GDM1 (cell line): ENCODE measurements around the gene TBC1D30.
"Not testable (repeated sequence)": the region's sequence is repeated elsewhere in the genome, so short reads cannot be mapped to it uniquely, and the experiment has no call there.

Experiments used
- DNase-seq: peaks from one replicate; lab custom pipeline; 2025; lab: John Stamatoyannopoulos, UW

Gene TBC1D30, protein sequence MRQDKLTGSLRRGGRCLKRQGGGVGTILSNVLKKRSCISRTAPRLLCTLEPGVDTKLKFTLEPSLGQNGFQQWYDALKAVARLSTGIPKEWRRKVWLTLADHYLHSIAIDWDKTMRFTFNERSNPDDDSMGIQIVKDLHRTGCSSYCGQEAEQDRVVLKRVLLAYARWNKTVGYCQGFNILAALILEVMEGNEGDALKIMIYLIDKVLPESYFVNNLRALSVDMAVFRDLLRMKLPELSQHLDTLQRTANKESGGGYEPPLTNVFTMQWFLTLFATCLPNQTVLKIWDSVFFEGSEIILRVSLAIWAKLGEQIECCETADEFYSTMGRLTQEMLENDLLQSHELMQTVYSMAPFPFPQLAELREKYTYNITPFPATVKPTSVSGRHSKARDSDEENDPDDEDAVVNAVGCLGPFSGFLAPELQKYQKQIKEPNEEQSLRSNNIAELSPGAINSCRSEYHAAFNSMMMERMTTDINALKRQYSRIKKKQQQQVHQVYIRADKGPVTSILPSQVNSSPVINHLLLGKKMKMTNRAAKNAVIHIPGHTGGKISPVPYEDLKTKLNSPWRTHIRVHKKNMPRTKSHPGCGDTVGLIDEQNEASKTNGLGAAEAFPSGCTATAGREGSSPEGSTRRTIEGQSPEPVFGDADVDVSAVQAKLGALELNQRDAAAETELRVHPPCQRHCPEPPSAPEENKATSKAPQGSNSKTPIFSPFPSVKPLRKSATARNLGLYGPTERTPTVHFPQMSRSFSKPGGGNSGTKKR

DNA sequence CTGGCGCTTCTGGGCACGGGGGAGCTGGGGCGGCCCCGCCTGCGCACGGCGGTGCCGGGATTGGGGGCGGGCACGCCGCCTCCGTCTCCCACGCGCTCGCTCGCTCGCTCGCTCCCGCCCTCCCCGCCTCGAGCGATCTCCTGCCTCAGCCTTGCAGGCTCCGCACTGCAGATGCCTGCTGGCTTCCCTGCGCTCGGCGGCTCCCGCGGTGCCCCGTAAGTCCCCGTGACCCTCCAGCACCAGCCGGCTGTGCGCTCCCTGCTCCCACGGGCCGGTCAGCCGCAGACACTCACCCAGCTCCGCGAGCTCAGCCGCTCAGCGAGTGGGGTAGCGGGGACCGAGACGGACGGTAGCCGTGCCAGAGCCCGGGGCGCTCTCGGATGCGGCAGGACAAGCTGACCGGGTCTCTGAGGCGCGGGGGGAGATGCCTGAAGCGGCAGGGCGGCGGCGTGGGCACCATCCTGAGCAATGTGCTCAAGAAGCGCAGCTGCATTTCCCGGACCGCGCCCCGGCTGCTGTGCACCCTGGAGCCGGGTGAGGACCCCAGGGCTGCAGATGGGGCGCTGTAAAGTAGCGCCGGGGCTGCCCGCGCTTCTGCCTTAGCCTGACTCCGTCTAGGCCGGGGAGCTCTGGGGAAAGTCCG lies at the start of gene TBC1D30:
TBC1D30 (plus strand) TSS at position 148 of the 643 bp plus-strand sequence; CDS start at position 381, 233 bp downstream.
- DNase-seq, result no peak

- not testable (repeated sequence) for DNase-seq
These were observed 49.2 kb upstream of the TBC1D30 start for GRCh38 chr12:64775147-64775736.

DNA sequence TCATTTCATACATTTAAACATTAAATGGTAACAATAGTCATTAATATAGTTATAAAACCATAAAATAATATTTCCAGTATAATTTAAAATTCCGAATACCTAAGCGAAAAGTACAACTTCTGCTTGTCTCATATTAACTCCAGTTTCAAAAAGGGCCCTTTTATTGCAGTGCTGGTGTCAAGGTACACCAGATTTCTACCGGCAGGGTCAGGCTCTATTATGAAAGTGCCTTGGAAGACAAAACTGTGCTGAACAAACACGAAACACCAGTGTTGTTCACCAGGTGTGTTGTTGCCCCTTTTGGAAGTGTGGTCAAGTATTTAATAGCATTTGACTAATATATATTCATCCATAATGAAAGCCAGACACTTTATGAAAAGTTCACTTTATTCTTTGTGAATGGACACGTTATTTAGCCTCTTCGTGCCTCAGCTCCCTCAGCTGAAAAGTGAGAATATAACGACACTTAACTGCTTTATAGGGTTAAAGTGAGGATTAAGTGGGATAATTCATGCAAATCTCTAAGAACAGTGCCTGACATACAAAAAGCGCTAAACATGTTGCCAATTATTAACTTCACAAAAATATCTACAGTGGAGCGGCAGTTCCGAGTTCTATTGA lies 45.0 kb upstream of the TBC1D30 start:
- no peak for DNase-seq

DNA sequence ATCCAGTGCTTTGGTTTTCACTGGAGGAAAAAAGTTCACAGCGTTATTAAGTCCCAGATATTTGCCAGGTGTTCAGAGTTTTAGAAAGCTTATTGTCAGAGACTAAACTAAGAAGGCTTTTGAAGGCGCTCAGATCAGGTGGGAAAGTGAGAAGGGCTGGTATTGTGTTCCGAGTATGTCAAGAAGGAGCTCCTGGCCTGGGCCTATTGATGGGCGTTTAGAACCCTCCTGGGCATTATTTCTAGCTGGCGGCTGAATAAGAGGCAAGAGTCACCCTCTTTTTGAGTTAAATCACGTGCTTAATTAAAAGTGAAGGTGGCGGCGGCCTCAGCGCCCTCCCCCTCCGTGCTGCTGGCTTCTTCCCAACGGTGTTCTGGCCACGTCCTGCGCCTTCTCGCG lies 44.3 kb upstream of the TBC1D30 start:
- no peak for DNase-seq

DNA sequence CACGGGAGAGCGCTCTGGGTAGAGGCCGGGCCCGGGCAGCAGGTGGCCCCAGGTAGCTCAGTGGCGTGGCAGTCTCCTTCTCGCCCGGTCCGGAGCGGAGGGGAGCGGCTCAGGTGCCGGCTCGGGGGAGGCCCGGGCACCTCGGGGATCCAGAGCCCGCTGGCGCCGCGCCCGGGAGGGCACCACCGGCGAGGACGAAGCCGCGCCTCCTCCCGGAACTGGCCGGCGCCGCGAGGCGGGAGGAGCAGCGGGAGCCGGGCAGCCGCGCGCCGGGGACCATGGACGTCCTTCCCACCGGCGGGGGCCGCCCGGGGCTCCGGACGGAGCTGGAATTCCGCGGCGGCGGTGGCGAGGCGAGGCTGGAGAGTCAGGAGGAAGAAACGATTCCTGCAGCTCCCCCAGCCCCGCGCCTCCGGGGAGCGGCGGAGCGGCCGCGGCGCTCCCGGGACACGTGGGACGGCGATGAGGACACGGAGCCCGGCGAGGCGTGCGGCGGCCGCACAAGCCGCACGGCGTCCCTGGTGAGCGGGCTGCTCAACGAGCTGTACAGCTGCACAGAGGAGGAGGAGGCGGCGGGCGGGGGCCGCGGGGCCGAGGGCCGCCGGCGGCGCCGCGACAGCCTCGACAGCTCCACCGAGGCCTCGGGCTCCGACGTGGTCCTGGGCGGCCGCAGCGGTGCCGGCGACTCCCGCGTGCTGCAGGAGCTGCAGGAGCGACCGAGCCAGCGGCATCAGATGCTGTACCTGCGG lies 43.7 kb upstream of the TBC1D30 start:
- no peak for DNase-seq

DNA sequence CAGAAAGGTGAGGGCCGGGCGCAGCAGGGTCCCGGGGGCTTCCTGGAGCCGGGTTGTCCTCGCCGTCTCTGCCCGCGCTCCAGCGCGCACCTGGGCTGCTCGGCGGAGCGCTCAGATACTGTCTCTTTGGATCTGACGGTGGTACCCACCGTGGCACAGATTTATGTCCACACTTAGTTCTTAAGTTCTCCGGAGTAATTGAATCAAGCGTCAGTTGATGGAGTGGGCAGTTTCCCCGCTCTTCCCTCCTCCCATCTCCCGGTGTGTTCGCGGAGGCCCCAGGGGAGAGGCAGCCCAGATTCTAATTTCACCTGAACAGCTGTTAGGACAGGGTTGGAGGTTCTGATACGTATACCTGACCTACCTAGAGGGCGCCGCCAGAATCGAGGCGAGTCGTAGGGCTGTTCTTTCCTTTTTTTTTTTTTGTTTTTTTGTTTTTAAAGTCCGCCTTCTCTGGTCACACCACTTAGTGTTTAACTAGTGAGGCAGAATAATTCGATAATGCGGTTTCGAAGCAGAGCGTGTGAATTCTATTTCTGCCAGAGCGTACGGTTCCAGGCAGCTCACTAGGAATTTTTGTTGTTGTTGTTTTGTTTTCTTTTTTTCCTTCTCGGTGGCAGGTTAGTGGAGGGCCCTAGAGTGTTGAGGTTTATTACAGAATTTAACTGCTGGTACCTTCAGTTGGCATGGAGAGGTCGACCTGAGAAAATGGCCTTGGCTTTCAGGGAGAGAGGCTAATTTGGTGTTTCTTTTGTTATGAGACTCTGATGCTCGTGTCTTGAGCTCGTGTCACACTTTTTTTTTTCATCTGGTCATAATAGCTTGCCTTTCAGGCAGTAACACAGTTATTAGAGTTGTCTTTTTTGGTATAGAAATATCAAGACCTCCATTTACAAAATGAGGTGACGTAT lies 42.9 kb upstream of the TBC1D30 start:
- no peak for DNase-seq

GRCh38 chr12:64782191-64782876 lies 42.1 kb upstream of the TBC1D30 start:
- DNase-seq, result no peak

DNA sequence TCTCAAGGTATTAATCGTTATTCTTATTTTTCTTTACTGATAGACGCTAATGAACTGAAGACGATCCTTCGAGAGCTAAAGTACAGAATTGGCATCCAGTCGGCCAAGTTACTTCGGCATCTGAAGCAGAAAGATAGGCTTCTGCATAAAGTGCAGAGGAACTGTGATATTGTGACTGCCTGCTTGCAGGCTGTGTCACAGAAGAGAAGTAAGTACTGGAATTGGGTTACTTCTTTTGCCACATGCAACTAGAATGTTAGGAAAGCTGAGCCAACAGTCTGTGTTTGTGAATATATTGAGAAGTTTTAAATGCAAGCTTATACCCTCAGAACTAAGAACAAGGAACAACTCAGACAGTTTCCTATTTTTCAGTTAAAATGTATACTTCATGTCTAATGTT lies 38.6 kb upstream of the TBC1D30 start:
- DNase-seq, result no peak

GRCh38 chr12:64790166-64790565 lies 34.3 kb upstream of the TBC1D30 start:
- DNase-seq, result no peak

DNA sequence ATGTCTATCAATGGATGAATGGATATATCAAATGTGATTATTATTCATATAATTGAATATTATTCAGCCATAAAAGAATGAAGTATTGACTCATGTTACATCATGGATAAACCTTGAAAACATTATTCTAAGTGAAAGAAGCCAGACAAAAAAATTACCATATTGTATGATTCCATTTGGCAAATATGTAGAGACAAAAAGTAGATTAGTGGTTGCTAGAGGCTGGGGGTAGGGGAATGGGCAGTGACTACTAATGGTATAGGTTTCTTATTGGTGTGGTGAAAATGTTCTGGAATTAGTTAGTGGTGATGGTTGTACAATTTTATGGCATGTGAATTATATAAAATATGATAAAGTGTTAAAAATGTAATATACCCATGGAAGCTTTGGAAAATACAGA lies 33.4 kb upstream of the TBC1D30 start:
- no peak for DNase-seq

DNA sequence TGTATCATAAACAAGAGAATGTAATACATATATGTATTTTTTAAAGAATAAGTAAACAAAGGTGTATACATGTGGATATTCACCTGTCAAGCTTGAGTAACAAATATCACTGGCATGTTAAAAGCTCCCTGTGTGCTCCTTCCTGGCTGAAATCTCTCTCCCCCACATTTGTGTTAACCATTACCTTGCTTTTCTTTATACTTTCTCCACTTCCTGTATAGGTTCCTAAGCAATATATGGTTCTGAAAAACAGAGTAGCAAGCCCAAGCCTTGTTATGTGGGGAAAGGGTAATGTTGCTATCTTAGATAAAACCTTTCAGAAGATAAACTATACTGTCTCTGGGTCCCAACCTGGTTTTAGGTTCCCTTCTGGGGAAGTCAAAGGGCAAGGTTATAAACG lies 32.3 kb upstream of the TBC1D30 start:
- no peak for DNase-seq

- DNase-seq, result no peak
These were observed 30.8 kb upstream of the TBC1D30 start for GRCh38 chr12:64793610-64794009.

DNA sequence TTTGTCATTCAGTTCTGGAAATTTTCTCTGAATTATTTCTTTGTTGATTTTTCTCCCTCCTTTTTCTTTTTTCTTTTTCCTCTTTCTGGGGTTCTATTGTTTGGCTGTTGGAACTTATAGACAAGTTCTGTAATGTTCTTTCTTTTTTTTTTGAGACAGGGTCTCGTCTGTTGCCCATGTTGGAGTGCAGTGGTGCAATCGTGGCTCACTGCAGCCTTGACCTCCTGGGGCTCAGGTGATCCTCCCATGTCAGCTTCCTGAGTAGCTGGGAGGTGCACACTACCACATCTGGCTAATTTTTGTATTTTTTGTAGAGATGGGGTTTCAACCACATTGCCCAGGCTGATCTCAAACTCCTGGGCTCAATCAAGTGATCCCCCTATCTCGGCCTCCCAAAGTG lies 30.1 kb upstream of the TBC1D30 start:
- no peak for DNase-seq

GRCh38 chr12:64796205-64796845 lies 28.1 kb upstream of the TBC1D30 start:
- peak; percentile 59 for DNase-seq

DNA sequence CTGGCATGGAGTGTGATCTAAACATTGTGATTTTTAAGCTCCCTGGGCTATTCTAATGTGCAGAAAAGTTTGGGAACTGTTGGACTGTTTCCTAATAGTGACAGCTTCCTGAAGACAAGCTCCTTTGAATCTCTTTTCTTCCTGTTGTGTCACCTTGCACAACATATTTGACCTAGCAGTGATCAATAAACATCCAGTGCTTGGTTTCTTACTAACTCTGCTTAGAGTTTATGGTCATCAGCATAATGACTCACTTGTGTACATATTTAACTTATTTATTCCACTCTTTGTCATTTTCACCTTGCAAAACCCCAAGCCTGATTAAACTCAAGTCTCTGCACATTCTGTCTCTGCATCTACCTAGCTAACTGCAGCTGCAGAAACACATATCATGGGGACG lies 27.3 kb upstream of the TBC1D30 start:
- no peak for DNase-seq

DNA sequence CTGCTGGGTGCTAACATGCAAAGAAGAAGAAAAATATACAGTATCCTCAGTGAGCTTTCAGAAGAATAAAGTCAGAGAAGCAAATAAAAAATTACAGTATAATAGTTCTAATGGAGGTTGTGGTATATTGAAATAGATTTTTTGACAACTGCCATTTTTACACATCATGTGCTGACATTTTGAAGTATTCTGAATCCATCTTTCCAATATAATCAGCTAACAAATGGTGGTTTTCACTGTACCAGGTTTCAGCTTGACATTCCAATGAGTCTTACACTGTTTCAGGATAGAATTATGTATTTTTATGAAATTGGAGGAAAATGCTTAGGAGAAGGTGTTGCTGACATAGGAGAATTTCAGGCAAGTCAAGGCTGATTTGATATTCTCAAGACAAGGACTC lies 26.3 kb upstream of the TBC1D30 start:
- no peak for DNase-seq

- no peak for DNase-seq
These were observed 23.8 kb upstream of the TBC1D30 start for GRCh38 chr12:64800640-64801039.

GRCh38 chr12:64801381-64801780 lies 23.1 kb upstream of the TBC1D30 start:
- DNase-seq, result no peak

DNA sequence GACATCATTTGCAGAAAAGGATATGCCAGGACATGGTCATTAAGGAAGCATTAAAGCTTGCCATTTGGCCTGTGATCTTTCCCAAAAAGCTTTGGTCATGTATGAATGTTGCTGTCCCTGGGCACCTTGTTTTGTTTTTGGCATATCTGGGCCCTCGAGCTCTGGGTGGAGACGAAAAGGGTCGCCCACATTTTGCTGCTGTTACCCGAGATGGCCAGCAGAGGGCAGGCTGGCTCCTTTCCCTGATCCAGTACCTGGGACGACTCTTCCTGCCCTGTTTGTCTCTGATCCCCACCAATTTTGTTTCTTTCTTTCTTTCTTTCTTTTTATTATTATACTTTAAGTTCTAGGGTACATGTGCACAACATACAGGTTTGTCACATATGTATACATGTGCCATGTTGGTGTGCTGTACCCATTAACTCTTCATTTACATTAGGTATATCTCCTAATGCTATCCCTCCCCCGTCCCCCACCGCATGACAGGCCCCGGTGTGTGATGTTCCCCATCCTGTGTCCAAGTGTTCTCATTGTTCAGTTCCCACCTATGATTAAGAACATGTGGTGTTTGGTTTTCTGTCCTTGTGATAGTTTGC lies 22.2 kb upstream of the TBC1D30 start:
- not testable (repeated sequence) for DNase-seq
